ENCODE results near the gene NUB1.
"Not testable (repeated sequence)": the region's sequence is repeated elsewhere in the genome, so short reads cannot be mapped to it uniquely, and the experiment has no call there.

NUB1 gene, protein sequence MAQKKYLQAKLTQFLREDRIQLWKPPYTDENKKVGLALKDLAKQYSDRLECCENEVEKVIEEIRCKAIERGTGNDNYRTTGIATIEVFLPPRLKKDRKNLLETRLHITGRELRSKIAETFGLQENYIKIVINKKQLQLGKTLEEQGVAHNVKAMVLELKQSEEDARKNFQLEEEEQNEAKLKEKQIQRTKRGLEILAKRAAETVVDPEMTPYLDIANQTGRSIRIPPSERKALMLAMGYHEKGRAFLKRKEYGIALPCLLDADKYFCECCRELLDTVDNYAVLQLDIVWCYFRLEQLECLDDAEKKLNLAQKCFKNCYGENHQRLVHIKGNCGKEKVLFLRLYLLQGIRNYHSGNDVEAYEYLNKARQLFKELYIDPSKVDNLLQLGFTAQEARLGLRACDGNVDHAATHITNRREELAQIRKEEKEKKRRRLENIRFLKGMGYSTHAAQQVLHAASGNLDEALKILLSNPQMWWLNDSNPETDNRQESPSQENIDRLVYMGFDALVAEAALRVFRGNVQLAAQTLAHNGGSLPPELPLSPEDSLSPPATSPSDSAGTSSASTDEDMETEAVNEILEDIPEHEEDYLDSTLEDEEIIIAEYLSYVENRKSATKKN

DNA sequence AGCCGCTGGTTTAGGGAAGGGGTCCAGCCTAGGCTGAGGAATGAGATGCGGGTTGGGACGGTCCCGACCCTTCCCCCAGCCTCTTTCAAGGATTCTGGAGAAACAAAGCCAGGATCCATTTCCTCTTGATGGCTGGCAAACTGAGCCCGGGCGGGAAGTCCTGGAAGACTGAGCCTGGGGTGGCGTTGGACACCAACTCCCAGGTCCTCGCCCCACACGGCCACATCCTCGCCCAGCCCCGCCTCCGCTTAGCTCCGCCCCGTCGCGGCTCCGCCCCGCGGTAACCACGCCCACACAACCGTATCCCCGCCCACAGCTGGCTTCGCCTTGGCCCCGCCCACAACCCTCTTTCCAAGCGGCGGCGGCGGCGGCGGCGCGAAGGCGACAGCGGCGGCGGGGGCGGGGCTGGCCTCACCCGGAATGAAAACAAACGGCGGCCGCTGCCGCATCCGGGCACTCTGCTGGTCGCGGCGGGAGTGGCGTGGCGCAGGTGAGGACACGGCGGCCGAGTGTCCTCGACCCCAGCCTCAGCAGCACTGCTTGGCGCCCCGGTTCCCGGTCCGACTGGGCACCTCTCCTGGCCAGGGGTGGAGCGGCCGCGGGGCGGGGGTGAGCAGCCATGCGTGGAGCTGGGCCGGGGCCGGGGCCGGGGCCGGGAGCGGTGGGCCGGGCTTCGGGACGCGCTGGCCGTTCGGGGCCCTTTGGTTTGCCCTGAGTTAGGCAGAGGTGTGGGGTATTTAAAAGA lies at the start of gene NUB1:
Gene NUB1, plus strand, starts transcription at position 456 of the 745 bp plus-strand sequence. CDS start 3,538 bp downstream, outside the sequence.
- in situ Hi-C loops (cut with HindIII; ENCODE audit: low pct_ligation_motif_present, low pct_unique_long_range_greater_than_20kb, low sequenced_read_pairs): no loop called here
- peak; percentile 90 for DNase-seq

DNA sequence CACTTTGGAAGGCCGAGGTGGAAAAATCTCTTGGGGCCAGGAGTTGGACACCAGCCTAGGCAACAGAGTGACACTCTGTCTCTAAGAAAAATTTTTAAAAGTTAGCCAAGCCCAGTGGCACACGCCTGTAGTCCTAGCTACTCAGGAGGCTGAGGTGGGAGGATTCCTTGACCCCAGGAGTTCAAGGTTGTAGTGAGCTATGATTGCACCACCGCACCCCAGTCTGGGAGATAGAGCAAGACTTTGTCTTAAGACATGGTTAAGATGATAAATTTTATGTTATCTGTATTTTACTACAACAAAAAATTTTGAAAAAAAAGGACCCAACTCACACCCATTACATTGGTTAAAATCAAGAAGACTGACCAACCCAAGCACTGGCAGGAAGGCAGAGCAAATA lies 48.8 kb upstream of the NUB1 start:
- no peak for DNase-seq
- in situ Hi-C loops (cut with HindIII; ENCODE audit: low pct_ligation_motif_present, low pct_unique_long_range_greater_than_20kb, low sequenced_read_pairs): no loop called here

DNA sequence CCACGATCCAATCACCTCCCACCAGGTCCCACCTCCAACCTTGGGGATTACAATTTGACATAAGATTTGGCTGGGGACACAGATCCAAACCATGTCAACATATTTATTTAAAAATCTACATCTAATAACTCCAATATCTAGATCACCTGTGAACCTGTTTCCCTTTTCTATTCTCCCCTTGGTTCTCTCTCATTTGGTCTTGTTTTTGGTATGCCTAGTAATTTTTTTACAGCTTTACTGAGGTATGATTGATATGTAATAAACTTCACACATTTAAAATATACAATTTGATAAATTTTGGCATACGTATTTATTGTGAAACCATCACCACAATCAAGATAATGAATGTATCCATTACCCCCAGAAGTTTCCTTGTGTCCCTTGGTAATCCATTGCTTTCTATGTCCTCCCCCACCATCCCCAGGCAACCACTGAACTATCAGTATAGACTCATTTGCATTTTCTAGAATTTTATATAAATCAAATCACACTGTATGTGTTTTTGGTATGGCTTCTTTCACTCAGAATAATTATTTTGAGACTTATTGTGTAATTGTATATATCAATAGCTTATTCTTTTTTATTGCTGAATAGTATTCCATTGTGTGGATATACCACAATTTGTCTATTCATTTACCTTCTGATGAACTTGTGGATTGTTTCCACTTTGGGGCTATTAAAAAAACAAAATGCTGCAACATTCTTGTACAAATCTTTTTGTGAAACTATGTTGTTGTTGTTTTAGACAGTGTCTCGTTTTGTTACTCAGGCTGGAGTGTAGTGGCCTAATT lies 45.2 kb upstream of the NUB1 start:
- no peak for DNase-seq
- in situ Hi-C loops (cut with HindIII; ENCODE audit: low pct_ligation_motif_present, low pct_unique_long_range_greater_than_20kb, low sequenced_read_pairs): no loop called here

DNA sequence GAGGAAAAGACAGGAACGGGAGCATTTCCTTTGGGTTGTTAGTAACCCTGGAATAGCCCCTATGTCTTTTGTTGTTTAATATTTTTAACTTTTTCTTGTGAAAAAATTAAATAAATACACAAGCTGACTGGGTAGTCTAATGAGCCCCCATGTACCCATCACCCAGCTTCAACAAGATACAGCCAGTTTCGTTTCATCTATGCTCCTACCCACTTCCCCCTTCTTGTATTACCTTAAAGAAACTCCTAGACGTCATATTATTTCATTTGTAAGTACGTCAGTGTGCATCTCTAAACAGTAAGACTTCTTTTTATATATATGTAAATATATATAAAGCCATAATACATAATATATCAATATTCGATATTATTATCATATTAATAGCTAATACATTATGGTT lies 42.8 kb upstream of the NUB1 start:
- in situ Hi-C loops (cut with HindIII; ENCODE audit: low pct_ligation_motif_present, low pct_unique_long_range_greater_than_20kb, low sequenced_read_pairs): no loop called here

DNA sequence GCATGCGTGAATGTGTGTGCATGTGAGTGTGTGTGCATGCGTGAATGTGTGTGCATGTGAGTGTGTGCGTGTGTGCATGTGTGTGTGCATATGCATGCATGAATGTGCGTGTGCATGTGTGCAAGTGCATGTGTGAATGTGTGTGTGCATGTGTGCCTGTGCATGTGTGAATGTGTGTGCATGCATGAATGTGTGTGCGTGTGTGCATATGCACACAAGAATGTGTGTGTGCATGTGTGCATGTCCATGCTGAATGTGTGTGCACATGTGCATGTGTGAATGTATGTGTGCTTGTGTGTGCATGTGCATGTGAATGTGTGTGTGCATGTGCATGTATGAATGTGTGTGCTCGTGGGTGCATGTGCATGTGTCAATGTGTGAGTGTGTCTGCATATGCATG lies 42.1 kb upstream of the NUB1 start:
- DNase-seq: no peak
- in situ Hi-C loops (cut with HindIII; ENCODE audit: low pct_ligation_motif_present, low pct_unique_long_range_greater_than_20kb, low sequenced_read_pairs): no loop called here

More for the DNA sequence above, 42.8 kb upstream of the NUB1 start:
- no peak for DNase-seq

DNA sequence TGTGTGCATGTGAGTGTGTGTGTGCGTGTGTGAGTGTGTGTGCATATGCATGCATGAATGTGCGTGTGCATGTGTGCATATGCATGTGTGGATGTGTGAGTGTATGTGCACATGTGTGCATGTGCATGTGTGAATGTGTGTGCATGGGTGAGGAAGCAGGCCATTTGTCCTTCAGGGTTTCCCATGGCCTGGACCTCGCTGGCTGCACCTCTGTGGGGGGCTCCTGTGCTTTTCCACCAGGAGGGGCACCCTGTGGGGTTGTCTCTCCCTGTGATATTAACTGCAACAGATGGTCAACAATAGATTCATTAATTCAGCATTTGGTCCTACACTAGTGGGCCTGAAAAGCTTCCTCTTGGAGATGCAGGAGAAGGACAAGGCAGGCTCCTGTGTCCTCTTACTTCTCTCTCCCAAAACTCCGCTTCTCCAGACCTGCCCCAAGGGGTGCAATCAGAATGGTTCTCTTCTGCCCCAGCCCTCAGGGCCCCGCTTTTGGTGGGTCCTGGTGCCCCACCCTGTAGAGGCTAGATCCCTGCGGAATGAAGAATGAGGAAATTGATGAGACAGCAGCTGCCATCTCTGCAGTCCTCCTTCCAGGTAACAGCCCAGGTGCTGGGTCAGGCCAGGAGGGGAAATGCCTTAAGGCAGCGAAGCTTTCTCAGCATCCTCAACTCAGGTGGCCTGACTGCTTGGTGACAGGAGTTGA lies 41.5 kb upstream of the NUB1 start:
- in situ Hi-C loops (cut with HindIII; ENCODE audit: low pct_ligation_motif_present, low pct_unique_long_range_greater_than_20kb, low sequenced_read_pairs): no loop called here
- no peak for DNase-seq

DNA sequence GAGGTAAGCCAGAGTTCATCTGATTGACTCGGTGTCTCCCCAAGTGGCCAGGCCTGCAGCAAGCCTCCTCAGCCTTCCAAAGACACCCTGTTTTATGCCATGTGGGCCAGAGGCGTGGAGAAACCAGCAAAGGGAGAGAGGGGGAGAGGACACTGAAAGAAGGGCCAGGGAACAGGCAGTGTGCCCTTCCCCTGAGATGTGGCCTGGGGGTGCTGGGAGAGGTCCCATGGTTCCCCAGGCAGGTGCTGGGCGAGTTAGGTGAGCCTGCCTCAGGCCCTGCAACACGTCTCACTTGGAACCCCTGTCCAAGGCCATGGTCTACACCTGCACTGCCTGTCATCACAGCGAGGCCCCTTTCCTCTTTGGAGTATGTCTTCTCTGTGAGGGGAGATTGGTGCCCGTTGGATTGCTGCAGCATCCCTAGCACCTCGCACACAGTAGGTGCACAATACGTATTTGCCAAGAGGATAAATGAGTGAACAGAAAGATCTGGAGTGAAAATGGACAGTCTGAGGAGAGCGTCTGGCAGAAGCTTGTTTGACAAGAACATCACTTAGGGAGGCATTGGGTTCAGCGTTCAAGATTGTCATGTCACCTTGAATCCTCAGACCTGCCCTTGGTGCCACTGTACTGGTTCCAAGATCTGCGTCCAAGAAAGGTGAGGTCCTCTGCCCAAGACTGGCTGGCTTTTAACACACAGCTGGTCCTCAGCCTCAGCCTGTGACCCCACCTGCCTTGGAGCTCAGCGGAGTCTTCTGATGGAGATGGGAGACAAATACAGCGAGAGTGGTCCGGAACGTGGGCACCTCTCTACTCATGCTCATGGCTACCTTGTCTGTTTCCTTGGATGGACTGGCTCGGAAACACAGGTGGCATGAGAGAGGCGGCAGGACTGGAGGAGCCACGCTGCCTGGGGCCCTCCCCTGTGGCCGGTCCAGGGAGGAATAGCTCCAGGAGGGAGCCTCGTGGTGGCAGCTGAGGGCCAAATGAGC lies 39.8 kb upstream of the NUB1 start:
- in situ Hi-C loops (cut with HindIII; ENCODE audit: low pct_ligation_motif_present, low pct_unique_long_range_greater_than_20kb, low sequenced_read_pairs): no loop called here
- no peak for DNase-seq

DNA sequence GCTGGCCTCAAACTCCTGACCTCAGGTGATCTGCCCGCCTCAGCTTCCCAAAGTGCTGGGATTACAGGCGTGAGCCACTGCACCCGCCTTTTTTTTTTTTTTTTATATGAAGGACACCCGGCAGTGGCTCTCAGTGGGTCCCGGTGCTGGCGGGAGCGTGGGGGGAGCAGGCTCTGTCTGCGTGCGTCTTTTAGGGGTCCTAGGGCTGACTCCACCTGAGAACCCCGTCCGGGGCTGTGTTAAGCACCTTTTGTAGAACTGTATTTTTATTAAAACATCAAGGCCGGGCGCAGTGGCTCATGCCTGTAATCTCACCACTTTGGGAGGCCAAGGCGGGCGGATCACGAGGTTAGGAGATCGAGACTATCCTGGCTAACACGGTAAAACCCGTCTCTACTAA lies 37.4 kb upstream of the NUB1 start:
- DNase-seq; in situ Hi-C loops (cut with HindIII; ENCODE audit: low pct_ligation_motif_present, low pct_unique_long_range_greater_than_20kb, low sequenced_read_pairs): not testable (repeated sequence)

DNA sequence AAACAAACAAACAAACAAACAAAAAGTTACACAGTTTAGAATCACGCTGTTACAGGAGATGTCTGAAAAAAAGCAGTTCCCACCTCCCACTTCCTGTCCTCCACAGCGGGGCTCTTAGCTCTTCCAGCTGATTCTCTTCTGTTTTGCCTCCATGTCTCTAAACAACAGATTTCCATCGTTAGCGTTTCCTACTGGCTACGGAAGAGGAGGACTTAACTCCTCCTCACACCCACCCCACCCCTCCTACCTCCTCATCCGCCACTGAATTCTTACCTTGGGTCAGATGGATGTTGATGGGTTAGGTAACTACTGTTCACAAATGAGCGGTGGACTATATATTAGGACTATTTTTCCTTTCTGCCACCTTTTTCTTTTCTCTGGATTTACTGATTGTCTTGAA lies 36.8 kb upstream of the NUB1 start:
- in situ Hi-C loops (cut with HindIII; ENCODE audit: low pct_ligation_motif_present, low pct_unique_long_range_greater_than_20kb, low sequenced_read_pairs): no loop called here
- DNase-seq: no peak

DNA sequence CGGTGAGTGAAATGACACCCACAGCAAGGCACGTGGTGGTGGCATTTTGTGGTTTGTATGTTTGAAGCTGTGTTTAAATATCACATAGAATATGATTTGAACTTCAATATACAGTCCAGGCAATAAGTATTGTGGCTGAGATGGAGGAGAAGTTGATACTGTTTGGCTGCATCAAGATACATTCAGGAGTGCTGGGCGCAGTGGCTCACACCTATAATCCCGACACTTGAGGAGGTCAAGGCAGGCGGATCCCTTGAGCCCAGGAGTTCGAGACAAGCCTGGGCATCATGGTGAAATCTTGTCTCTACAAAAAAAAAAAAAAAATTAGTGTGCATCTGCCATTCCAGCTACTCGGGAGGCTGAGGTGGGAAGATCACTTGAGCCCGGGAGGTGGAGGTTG lies 35.2 kb upstream of the NUB1 start:
- no peak for DNase-seq
- in situ Hi-C loops (cut with HindIII; ENCODE audit: low pct_ligation_motif_present, low pct_unique_long_range_greater_than_20kb, low sequenced_read_pairs): no loop called here

DNA sequence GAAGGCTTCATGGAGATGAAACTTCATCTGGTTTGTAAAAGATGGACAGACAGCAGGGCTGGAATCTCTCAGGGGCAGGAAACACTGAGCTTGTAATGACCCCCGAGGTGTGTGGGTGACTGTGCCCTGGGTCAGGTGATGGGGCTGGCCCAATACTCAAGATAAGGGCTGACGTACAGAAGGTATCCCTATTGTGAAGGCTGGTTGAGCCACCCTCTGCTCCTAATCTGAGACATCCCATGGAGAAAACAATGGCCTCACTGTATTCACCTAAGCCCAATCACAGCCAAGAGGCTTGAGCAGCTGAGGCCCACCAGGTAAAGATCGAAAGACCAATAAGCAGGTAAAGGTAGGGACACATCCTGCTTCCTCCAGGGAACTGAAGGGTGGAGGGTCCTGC lies 34.8 kb upstream of the NUB1 start:
- DNase-seq: no peak
- in situ Hi-C loops (cut with HindIII; ENCODE audit: low pct_ligation_motif_present, low pct_unique_long_range_greater_than_20kb, low sequenced_read_pairs): no loop called here

DNA sequence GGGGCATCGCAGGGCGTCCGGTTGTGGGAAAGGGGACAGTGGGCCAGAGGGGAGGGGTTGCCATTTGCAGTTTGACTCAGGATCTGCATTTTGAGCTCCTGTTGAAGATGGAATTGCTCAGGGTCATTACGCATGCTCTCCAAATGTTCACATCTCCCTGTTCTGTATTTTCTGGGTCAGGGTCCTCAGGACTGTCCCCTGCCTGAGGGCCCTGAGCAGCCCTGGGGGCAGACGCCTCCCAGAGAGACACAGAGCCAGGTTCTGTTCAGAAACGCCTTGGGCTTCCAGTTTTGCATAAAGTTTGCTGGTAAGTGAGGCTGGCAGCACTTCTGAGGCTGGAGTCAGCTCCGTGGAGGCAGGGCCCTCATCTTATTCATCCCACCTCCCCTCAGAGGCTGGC lies 34.1 kb upstream of the NUB1 start:
- no peak for DNase-seq
- in situ Hi-C loops (cut with HindIII; ENCODE audit: low pct_ligation_motif_present, low pct_unique_long_range_greater_than_20kb, low sequenced_read_pairs): no loop called here

DNA sequence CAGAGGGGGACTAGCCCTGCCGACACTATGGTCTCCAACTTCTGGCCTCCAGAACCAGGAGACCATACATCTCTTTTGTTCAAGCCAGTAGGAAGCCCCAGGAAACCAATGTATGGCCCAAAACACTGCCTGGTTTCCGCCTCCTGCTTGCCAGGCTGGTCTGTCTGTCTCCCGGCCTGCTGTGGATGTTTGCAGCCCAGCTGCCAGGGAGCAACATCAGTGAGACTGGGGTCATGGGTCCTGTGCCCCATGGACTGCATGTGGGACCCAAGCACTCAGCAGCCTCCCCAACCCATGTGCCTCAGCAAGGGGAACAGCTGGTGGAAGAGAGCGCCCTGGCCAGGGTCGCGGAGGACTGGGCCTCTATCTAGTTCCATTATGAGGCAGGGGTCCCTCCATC lies 33.4 kb upstream of the NUB1 start:
- DNase-seq: no peak
- in situ Hi-C loops (cut with HindIII; ENCODE audit: low pct_ligation_motif_present, low pct_unique_long_range_greater_than_20kb, low sequenced_read_pairs): no loop called here

DNA sequence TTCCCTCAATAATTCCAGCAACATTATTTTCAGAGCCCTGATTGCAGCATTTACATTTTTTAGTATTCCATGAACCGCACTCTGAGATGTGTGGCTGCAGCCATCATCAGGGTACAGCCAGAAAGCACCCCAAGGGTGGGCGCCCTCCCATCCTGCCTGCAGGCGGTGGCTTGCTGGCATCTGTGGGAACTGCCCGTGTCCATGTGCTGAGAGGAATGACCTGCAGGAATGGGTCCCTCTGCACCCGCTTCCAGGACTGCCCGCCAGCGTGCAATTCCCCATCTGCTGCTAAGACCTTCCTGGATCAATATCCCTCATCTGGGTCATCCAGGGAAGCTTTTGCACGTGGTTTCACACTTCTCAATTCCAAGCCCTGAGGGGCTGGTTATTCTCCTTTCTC lies 32.8 kb upstream of the NUB1 start:
- no peak for DNase-seq
- in situ Hi-C loops (cut with HindIII; ENCODE audit: low pct_ligation_motif_present, low pct_unique_long_range_greater_than_20kb, low sequenced_read_pairs): no loop called here

DNA sequence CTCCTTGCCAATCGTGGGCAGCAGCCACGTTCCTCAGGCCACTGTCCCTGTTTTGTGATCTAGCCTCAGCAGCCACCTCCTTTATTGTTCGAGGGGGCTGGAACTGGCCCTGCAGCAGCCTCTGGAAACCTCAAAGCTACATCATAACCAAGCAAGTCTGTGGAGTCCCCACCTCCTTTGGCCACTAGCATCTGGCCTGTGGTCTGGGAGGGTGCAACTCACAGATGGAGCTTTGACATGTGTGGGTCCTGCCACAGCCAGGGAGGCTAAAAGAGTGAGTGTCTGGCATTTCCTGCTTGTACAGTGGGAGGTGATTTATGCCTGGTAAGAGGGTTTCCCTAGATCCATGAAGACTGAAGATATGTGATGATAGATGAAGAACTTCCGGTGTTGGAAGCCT lies 32.3 kb upstream of the NUB1 start:
- DNase-seq: no peak
- in situ Hi-C loops (cut with HindIII; ENCODE audit: low pct_ligation_motif_present, low pct_unique_long_range_greater_than_20kb, low sequenced_read_pairs): no loop called here

DNA sequence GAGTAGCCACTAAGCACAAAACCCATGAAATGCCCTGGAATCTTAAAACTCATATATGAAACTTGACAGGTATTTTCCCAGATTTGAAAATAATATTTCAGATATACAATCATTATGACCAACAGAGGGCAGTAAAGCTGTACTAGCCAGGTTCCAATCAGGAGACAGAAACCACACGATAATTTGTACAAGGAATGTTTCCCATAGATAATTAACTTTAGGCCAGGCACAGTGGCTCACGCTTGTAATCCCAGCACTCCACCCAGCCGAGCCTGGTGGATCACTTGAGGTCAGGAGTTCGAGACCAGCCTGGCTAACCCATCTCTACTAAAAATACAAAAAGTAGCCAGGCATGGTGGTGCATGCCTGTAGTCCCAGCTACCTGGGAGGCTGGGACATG lies 31.0 kb upstream of the NUB1 start:
- in situ Hi-C loops (cut with HindIII; ENCODE audit: low pct_ligation_motif_present, low pct_unique_long_range_greater_than_20kb, low sequenced_read_pairs): no loop called here
- peak; percentile 61 for DNase-seq

DNA sequence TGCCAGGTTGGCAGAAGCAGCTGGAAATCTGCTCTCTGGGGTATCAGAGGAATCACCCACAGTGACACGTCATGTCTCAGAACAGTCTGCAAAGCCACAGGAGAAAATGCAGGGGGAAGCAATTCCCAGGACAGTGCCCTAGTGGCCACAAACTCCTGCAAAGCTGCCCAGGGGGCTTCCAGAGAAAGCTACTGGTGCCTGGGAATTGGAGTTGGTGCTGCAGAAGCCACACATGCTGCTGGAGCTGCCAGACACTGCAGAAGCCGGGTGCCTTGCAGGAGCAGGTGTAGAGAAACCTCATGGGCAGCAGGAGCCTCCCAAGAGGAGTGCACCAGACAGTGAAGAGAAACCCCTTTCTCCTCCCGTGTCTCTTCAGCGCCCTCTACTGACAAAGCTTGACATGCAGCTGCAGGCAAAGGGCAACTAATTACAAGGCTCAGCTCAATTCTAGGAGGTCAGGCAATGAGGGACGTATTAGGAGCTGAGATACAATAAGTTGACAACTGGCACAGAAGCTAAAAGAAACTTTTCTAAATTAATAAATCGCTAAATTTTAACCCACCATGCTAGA lies 30.2 kb upstream of the NUB1 start:
- in situ Hi-C loops (cut with HindIII; ENCODE audit: low pct_ligation_motif_present, low pct_unique_long_range_greater_than_20kb, low sequenced_read_pairs): no loop called here
- DNase-seq: peak; percentile 28

All from ACHN (cell line).